HepG2 (cell line): ENCODE results near the gene P2RX5. TPM values are rescaled to one million over a fixed set of nuclear protein-coding genes. Genes with fewer than 3 reads are reported as not detected.

ENCODE experiments used
- ARNTL ChIP-seq: sonication (generic); formaldehyde crosslinking; IDR thresholded peaks from 2 replicates; pipeline ENCODE4 v1.4.0; 2020; ENCODE audit warnings: mild to moderate bottlenecking, missing genetic modification reagents
- CHCHD3 ChIP-seq: sonication (generic); formaldehyde crosslinking; IDR thresholded peaks from 2 replicates; pipeline ENCODE4 v1.8.0; 2022; ENCODE audit warnings: mild to moderate bottlenecking, missing genetic modification reagents, moderate library complexity
- CREB3 ChIP-seq: sonication (generic); formaldehyde crosslinking; IDR thresholded peaks from 2 replicates; pipeline ENCODE4 v1.5.0; 2020; ENCODE audit warnings: missing genetic modification reagents
- MAX ChIP-seq: IDR thresholded peaks from 2 replicates; pipeline ENCODE4 v1.6.1; 2012; ENCODE audit warnings: inconsistent platforms
- NR2F6 ChIP-seq, 2 experiments: IDR thresholded peaks; 2 replicates each; pipeline ENCODE4 v1.6.1; 2016; ENCODE audit warnings: antibody characterized with exemption in 1 of 2, mild to moderate bottlenecking in 1 of 2
- PCBP1 ChIP-seq: fragments of 200-400 bp; formaldehyde crosslinking; IDR thresholded peaks from 2 replicates; pipeline ENCODE4 v1.6.1; 2017; ENCODE audit warnings: mild to moderate bottlenecking, low read depth, low read length, borderline replicate concordance
- PRDM10 ChIP-seq: sonication (generic); formaldehyde crosslinking; IDR thresholded peaks from 2 replicates; pipeline ENCODE4 v1.4.0; 2020; ENCODE audit warnings: low read depth, missing genetic modification reagents
- SAFB2 ChIP-seq: sonication (generic); formaldehyde crosslinking; IDR thresholded peaks from 2 replicates; pipeline ENCODE4 v1.5.1; 2020; ENCODE audit warnings: missing genetic modification reagents, low read depth, mild to moderate bottlenecking, borderline replicate concordance
- STAT5B ChIP-seq: sonication (generic); formaldehyde crosslinking; IDR thresholded peaks from 2 replicates; pipeline ENCODE4 v1.4.0; 2020; ENCODE audit warnings: missing genetic modification reagents
- TOPORS ChIP-seq: sonication (generic); formaldehyde crosslinking; IDR thresholded peaks from 2 replicates; pipeline ENCODE4 v1.8.0; 2023; ENCODE audit warnings: mild to moderate bottlenecking, missing genetic modification reagents
- YEATS4 ChIP-seq: sonication (generic); formaldehyde crosslinking; IDR thresholded peaks from 2 replicates; pipeline ENCODE4 v1.4.0; 2020; ENCODE audit warnings: missing genetic modification reagents, borderline replicate concordance
- ZBTB34 ChIP-seq: sonication (generic); formaldehyde crosslinking; IDR thresholded peaks from 2 replicates; pipeline ENCODE4 v1.8.0; 2022; ENCODE audit warnings: mild to moderate bottlenecking, missing genetic modification reagents
- ZBTB46 ChIP-seq: sonication (generic); formaldehyde crosslinking; IDR thresholded peaks from 2 replicates; pipeline ENCODE4 v1.4.0; 2020; ENCODE audit warnings: mild to moderate bottlenecking, missing genetic modification reagents, borderline replicate concordance
- ZNF17 ChIP-seq: sonication (generic); formaldehyde crosslinking; IDR thresholded peaks from 2 replicates; pipeline ENCODE4 v1.5.0; 2020; ENCODE audit warnings: mild to moderate bottlenecking, missing genetic modification reagents
- ZNF530 ChIP-seq: sonication (generic); formaldehyde crosslinking; IDR thresholded peaks from 2 replicates; pipeline ENCODE4 v1.5.0; 2020; ENCODE audit warnings: low read depth, mild to moderate bottlenecking, missing genetic modification reagents
- ZNF562 ChIP-seq: sonication (generic); formaldehyde crosslinking; IDR thresholded peaks from 2 replicates; pipeline ENCODE4 v1.8.0; 2022; ENCODE audit warnings: missing genetic modification reagents, borderline replicate concordance
- ZNF577 ChIP-seq: sonication (generic); formaldehyde crosslinking; IDR thresholded peaks from 2 replicates; pipeline ENCODE4 v1.4.0; 2020; ENCODE audit warnings: mild to moderate bottlenecking, low read depth, missing genetic modification reagents, borderline replicate concordance
- ZNF652 ChIP-seq: IDR thresholded peaks from 2 replicates; pipeline ENCODE4 v1.6.1; 2016; ENCODE audit warnings: low read depth, borderline replicate concordance
- ZNF790 ChIP-seq: sonication (generic); formaldehyde crosslinking; IDR thresholded peaks from 2 replicates; pipeline ENCODE4 v1.8.0; 2022; ENCODE audit warnings: missing genetic modification reagents, mild to moderate bottlenecking, borderline replicate concordance
- polyA plus RNA-seq, 8 experiments: library from polyadenylated mRNA; depleted of rRNA in 3 of 8; stranded (reverse) in 7 of 8; unstranded in 1 of 8; fragments of >200 nt; fragmentation: Illumina TruSeq in 4 of 8; extraction: Trizol in 4 of 8; gene quantifications; 2 replicates each; pipeline versions ENCODE4 v1.2.1 to v1.2.3, GENCODE V29; 2011 to 2016; ENCODE audit warnings: low read depth in 4 of 8, missing spikeins in 1 of 8, mixed read lengths in 1 of 8; ENCODE audit not compliant: insufficient read depth in 1 of 8
- total RNA-seq, 5 experiments: library from RNA; depleted of rRNA; stranded (reverse); fragments of >200 nt; fragmentation: Illumina TruSeq; extraction: Trizol; gene quantifications; 2 replicates each; pipeline ENCODE4 v1.2.3, GENCODE V29; 2016; ENCODE audit warnings: low read depth in 1 of 5

The P2RX5 gene
- total and polyA plus RNA-seq, 2 of the 13 experiments (the other 11 are each of a cell fraction or from before 2014, with no cell fraction given) = 0.95 to 1.7 TPM

- TF ChIP-seq ZBTB34 (CRISPR knock-in tag) (no peak), PRDM10 (CRISPR knock-in tag) (no peak), ZNF652 (CRISPR knock-in tag) (no peak), ZNF790 (CRISPR knock-in tag) (no peak), ZNF562 (CRISPR knock-in tag) (no peak), CREB3 (peak; percentile 81), ARNTL (CRISPR knock-in tag) (no peak), MAX (peak; percentile 24; the same call in 1 of the 2 replicates), ZBTB46 (CRISPR knock-in tag) (no peak), PCBP1 (no peak), TOPORS (CRISPR knock-in tag) (no peak), ZNF577 (CRISPR knock-in tag) (no peak), ZNF530 (CRISPR knock-in tag) (0 out of 2 replicates have a peak, but pooled peaks have one; percentile 15), ZNF17 (CRISPR knock-in tag) (no peak; the same call in 1 of the 2 replicates), CHCHD3 (no peak), YEATS4 (CRISPR knock-in tag) (peak; percentile 76), SAFB2 (CRISPR knock-in tag) (no peak), STAT5B (CRISPR knock-in tag) (0 out of 2 replicates have a peak, but pooled peaks have one; percentile 55), NR2F6 (IDR thresholded peaks at IDR 0.05) (no peak), NR2F6 (CRISPR knock-in tag; IDR thresholded peaks at IDR 0.05) (0 out of 2 replicates have a peak, but pooled peaks have one; percentile 26)
Observed at GRCh38 chr17:3668279-3669084, 27.5 kb downstream of the P2RX5 start, which contains the start of the genes EMC6 and TAX1BP3 (continued).
